HepG2 (cell line): ENCODE data around the gene TREX2. TPM values are rescaled to one million over a fixed set of nuclear protein-coding genes. Genes with fewer than 3 reads are reported as not detected.

Source experiments
- AKNA ChIP-seq: sonication (generic); formaldehyde crosslinking; IDR thresholded peaks from 2 replicates; pipeline ENCODE4 v1.4.0; 2020; ENCODE audit warnings: missing genetic modification reagents, borderline replicate concordance
- GRHL1 ChIP-seq: sonication (generic); formaldehyde crosslinking; conservative IDR thresholded peaks from 2 replicates; pipeline ENCODE4 v1.8.0; 2022; ENCODE audit warnings: missing genetic modification reagents
- PPARG ChIP-seq: conservative IDR thresholded peaks from 2 replicates; pipeline ENCODE4 v1.6.1; 2016; ENCODE audit warnings: missing biosample characterization, missing genetic modification reagents
- ZBTB40 ChIP-seq, 2 experiments: fragments of 450-650 bp in 1 of 2; sonication (generic) in 1 of 2; formaldehyde crosslinking in 1 of 2; IDR thresholded peaks; 2 replicates each; pipeline versions ENCODE4 v1.6.1 to v1.8.0; 2016 to 2022; ENCODE audit warnings: antibody characterized with exemption in 1 of 2, mild to moderate bottlenecking in 1 of 2, missing genetic modification reagents in 1 of 2
- ZMYM2 ChIP-seq: sonication (generic); formaldehyde crosslinking; IDR thresholded peaks from 2 replicates; pipeline ENCODE4 v1.8.0; 2022; ENCODE audit warnings: mild to moderate bottlenecking, missing genetic modification reagents
- ZNF276 ChIP-seq: sonication (generic); formaldehyde crosslinking; IDR thresholded peaks from 2 replicates; pipeline ENCODE4 v1.4.0; 2020; ENCODE audit warnings: mild to moderate bottlenecking, low read depth, missing genetic modification reagents
- ZNF530 ChIP-seq: sonication (generic); formaldehyde crosslinking; IDR thresholded peaks from 2 replicates; pipeline ENCODE4 v1.5.0; 2020; ENCODE audit warnings: low read depth, mild to moderate bottlenecking, missing genetic modification reagents
- ZNF672 ChIP-seq: sonication (generic); formaldehyde crosslinking; IDR thresholded peaks from 2 replicates; pipeline ENCODE4 v1.8.1; 2022; ENCODE audit warnings: missing genetic modification reagents
- polyA plus RNA-seq, 8 experiments: library from polyadenylated mRNA; depleted of rRNA in 3 of 8; stranded (reverse) in 7 of 8; unstranded in 1 of 8; fragments of >200 nt; fragmentation: Illumina TruSeq in 4 of 8; extraction: Trizol in 4 of 8; gene quantifications; 2 replicates each; pipeline versions ENCODE4 v1.2.1 to v1.2.3, GENCODE V29; 2011 to 2016; ENCODE audit warnings: low read depth in 4 of 8, missing spikeins in 1 of 8, mixed read lengths in 1 of 8; ENCODE audit not compliant: insufficient read depth in 1 of 8
- total RNA-seq, 5 experiments: library from RNA; depleted of rRNA; stranded (reverse); fragments of >200 nt; fragmentation: Illumina TruSeq; extraction: Trizol; gene quantifications; 2 replicates each; pipeline ENCODE4 v1.2.3, GENCODE V29; 2016; ENCODE audit warnings: low read depth in 1 of 5

The TREX2 gene
- total and polyA plus RNA-seq, 2 of the 13 experiments (the other 11 are each of a cell fraction or from before 2014, with no cell fraction given) = 0.13 to 0.18 TPM

GRCh38 chrX:153491918-153492317 is 46.1 kb upstream of the TREX2 start (continued):
- TF ChIP-seq ZBTB40 (IDR thresholded peaks at IDR 0.05) (no peak), ZBTB40 (CRISPR knock-in tag; IDR thresholded peaks at IDR 0.05) (no peak), ZNF672 (CRISPR knock-in tag) (no peak), PPARG (CRISPR knock-in tag) (no peak), AKNA (CRISPR knock-in tag) (no peak), GRHL1 (CRISPR knock-in tag) (no peak), ZNF530 (CRISPR knock-in tag) (no peak), ZNF276 (CRISPR knock-in tag) (no peak), ZMYM2 (CRISPR knock-in tag) (no peak)
